T47D (cell line): ENCODE data around the gene TCERG1.

Source experiments
- DNase-seq, 2 experiments: peaks; one replicate each; pipeline versions ENCODE4 v3.0.0 to v3.0.0-alpha.2; 2011 to 2012; ENCODE audit warnings: low read depth in 1 of 2, low spot score in 1 of 2
- JUND ChIP-seq: IDR thresholded peaks from 2 replicates; pipeline ENCODE4 v1.6.1; 2012; ENCODE audit warnings: low read depth
- in situ Hi-C: cut with HindIII; loops from 2 replicates; pipeline ENCODE4 v1.10.0; 2016; ENCODE audit warnings: low sequenced_read_pairs, low pct_unique_long_range_greater_than_20kb

TCERG1 gene

GRCh38 chr5:146467760-146468159 is 20.6 kb downstream of the TCERG1 start:
- in situ Hi-C loops = no loop called here
- no peak for DNase-seq
- no peak for TF ChIP-seq JUND

GRCh38 chr5:146474065-146474464 is 26.9 kb downstream of the TCERG1 start:
- in situ Hi-C loops = no loop called here
- no peak for DNase-seq
- no peak for TF ChIP-seq JUND

GRCh38 chr5:146475190-146475780 is 28.2 kb downstream of the TCERG1 start:
- DNase-seq = no peak
- in situ Hi-C loops = no loop called here
- no peak for TF ChIP-seq JUND

GRCh38 chr5:146475906-146476305 is 28.8 kb downstream of the TCERG1 start:
- no peak for TF ChIP-seq JUND
- in situ Hi-C loops = no loop called here
- DNase-seq = no peak

- no peak for TF ChIP-seq JUND
- no peak for DNase-seq
- in situ Hi-C loops = no loop called here
Observed at GRCh38 chr5:146482775-146483174, 35.6 kb downstream of the TCERG1 start.

- no peak for DNase-seq
- TF ChIP-seq JUND = no peak
- in situ Hi-C loops = no loop called here
Observed at GRCh38 chr5:146484714-146485391, 37.7 kb downstream of the TCERG1 start.

- no peak for DNase-seq
- in situ Hi-C loops = no loop called here
- no peak for TF ChIP-seq JUND
Observed at GRCh38 chr5:146490089-146490843, 43.1 kb downstream of the TCERG1 start.

GRCh38 chr5:146494656-146495055 is 47.5 kb downstream of the TCERG1 start:
- no peak for TF ChIP-seq JUND
- in situ Hi-C loops = no loop called here

GRCh38 chr5:146499680-146500079 is 52.5 kb downstream of the TCERG1 start:
- no peak for TF ChIP-seq JUND
- in situ Hi-C loops = no loop called here
- DNase-seq = no peak

More at GRCh38 chr5:146494656-146495055, 47.5 kb downstream of the TCERG1 start:
- no peak for DNase-seq

GRCh38 chr5:146507428-146507827 is 60.3 kb downstream of the TCERG1 start:
- in situ Hi-C loops = no loop called here
- no peak for DNase-seq
- no peak for TF ChIP-seq JUND

GRCh38 chr5:146510559-146511125 is 63.5 kb downstream of the TCERG1 start:
- in situ Hi-C loops = no loop called here
- DNase-seq = no peak
- TF ChIP-seq JUND = no peak

GRCh38 chr5:146513462-146513861 is 66.3 kb downstream of the TCERG1 start:
- no peak for TF ChIP-seq JUND
- in situ Hi-C loops = no loop called here
- no peak for DNase-seq

GRCh38 chr5:146514575-146514974 is 67.4 kb downstream of the TCERG1 start:
- no peak for TF ChIP-seq JUND
- DNase-seq = no peak
- in situ Hi-C loops = no loop called here
